ENCODE results near the gene GLT8D1. TPM values are rescaled to one million over a fixed set of nuclear protein-coding genes. Genes with fewer than 3 reads are reported as not detected.
A peak's percentile ranks its signal among the peaks of the same experiment; 100 is the strongest.

The GLT8D1 gene
- total and polyA plus RNA-seq, 9 of the 15 experiments (the other 6 are each of a cell fraction or from before 2014, with no cell fraction given), result 14.1 to 65.9 (median 33.7) TPM

GRCh38 chr3:52685709-52686691 lies 19.6 kb downstream of the GLT8D1 start, which contains the start of the genes GNL3 and PBRM1 (continued):
- TF ChIP-seq MGA (IDR thresholded peaks at IDR 0.05) (peak; percentile 68), HES1 (IDR thresholded peaks at IDR 0.05; ENCODE audit: low read depth) (no peak), TOE1 (IDR thresholded peaks at IDR 0.05; ENCODE audit: borderline replicate concordance) (no peak), TOE1 (CRISPR knock-in tag; IDR thresholded peaks at IDR 0.05; ENCODE audit: borderline replicate concordance, low read depth) (no peak), ZNF316 (IDR thresholded peaks at IDR 0.05) (0 out of 2 replicates have a peak, but pooled peaks have one; percentile 11), CHAMP1 (IDR thresholded peaks at IDR 0.05) (no peak), TSHZ1 (CRISPR knock-in tag; IDR thresholded peaks at IDR 0.05) (no peak)
